Prostate gland (tissue), 2 donors: Measurements from ENCODE around the gene NOD2. TPM values are rescaled to one million over a fixed set of nuclear protein-coding genes. Genes with fewer than 3 reads are reported as not detected.
A peak's percentile ranks its signal among the peaks of the same experiment; 100 is the strongest.

ENCODE experiments used
- DNase-seq: peaks from one replicate; pipeline ENCODE4 v3.0.0-alpha.2; 2019; ENCODE audit warnings: low spot score
- H3K27ac ChIP-seq, 2 donors: fragments of 200-600 bp; sonication (generic); 2 replicates each; pipeline ENCODE4 v1.5.1; 2017 to 2019
- H3K27me3 ChIP-seq: fragments of 200-600 bp; sonication (generic); replicated peaks from 2 replicates; pipeline ENCODE4 v1.5.1; 2019; ENCODE audit not compliant: insufficient read depth
- H3K36me3 ChIP-seq, 2 donors: fragments of 200-600 bp; sonication (generic); 1 replicate in 1 of 2; 2 replicates in 1 of 2; pipeline versions ENCODE4 v1.5.1 to v1.8.1; 2017 to 2019
- H3K4me1 ChIP-seq: fragments of 200-600 bp; sonication (generic); replicated peaks from 2 replicates; pipeline ENCODE4 v1.5.1; 2019
- H3K4me3 ChIP-seq, 2 donors: fragments of 200-600 bp; sonication (generic); 2 replicates each; pipeline ENCODE4 v1.5.1; 2017 to 2019
- H3K9me3 ChIP-seq: fragments of 200-600 bp; sonication (generic); 2 replicates; pipeline ENCODE4 v1.5.1; 2017
- CTCF ChIP-seq, 4 experiments: fragments of 200-600 bp in 2 of 4; fragments of 450-650 bp in 2 of 4; sonication (generic) in 2 of 4; IDR thresholded peaks; 1 replicate in 3 of 4; 2 replicates in 1 of 4; pipeline ENCODE4 v1.5.1; 2016 to 2019; ENCODE audit warnings: antibody characterized with exemption in 4 of 4, mild to moderate bottlenecking in 2 of 4, moderate library complexity in 2 of 4
- POLR2A ChIP-seq: fragments of 450-650 bp; IDR thresholded peaks from one replicate; pipeline ENCODE4 v1.6.1; 2016; ENCODE audit warnings: antibody characterized with exemption, mild to moderate bottlenecking
- POLR2AphosphoS5 ChIP-seq: sonication (generic); formaldehyde crosslinking; IDR thresholded peaks from one replicate; pipeline ENCODE4 v1.6.1; 2017; ENCODE audit warnings: antibody characterized with exemption
- WGBS: methylation state at CpG from one replicate; pipeline ENCODE4 v1.1.5; 2018; 5-methylcytosine and 5-hydroxymethylcytosine counted together
- intact Hi-C: fragments of 100-400 bp; cut with DNase I; formaldehyde crosslinking; loops from one replicate; pipeline ENCODE4 v1.14.2; 2022
- total RNA-seq, 2 donors: library from RNA; depleted of rRNA; stranded (reverse); fragments of >200 nt; gene quantifications; one replicate each; pipeline ENCODE4 v1.1.0, GENCODE V29; 2016

The NOD2 gene
- total RNA-seq, 2 donors from 2014 or later, result 2.8 to 5.6 TPM

GRCh38 chr16:50674831-50675230, 18.6 kb upstream of the NOD2 start:
- DNase-seq, result no peak
- H3K27me3 ChIP-seq, result no peaks in the 10 kb centered on the region
- WGBS, result 89% methylated on average over 4 of the region's 4 CpGs
- intact Hi-C loops, result no loop called here
- no peak overlapping the region for H3K27ac ChIP-seq
- H3K4me1 ChIP-seq, result no peaks in the 10 kb centered on the region
- TF ChIP-seq CTCF (IDR thresholded peaks at IDR 0.05) (no peak), POLR2A (no peak), POLR2AphosphoS5 (no peak)
- no peaks in the 10 kb centered on the region for H3K9me3 ChIP-seq
- H3K36me3 ChIP-seq, result no peaks in the 10 kb centered on the region
- no peak overlapping the region for H3K4me3 ChIP-seq

- no peaks in the 10 kb centered on the region for H3K27me3 ChIP-seq
- 80% methylated on average over 23 of the region's 23 CpGs for WGBS
- H3K36me3 ChIP-seq, result no peaks in the 10 kb centered on the region
- H3K27ac ChIP-seq, result no peak overlapping the region
- H3K4me1 ChIP-seq, result no peaks in the 10 kb centered on the region
- H3K9me3 ChIP-seq, result no peaks in the 10 kb centered on the region
- no peak overlapping the region for H3K4me3 ChIP-seq
- peak; percentile 27 for DNase-seq
- intact Hi-C loops, result no loop called here
- peak; percentile 20 for TF ChIP-seq POLR2AphosphoS5
- TF ChIP-seq CTCF (IDR thresholded peaks at IDR 0.05), result no peak
- TF ChIP-seq POLR2A, result no peak
Measured at GRCh38 chr16:50675686-50676610, 17.5 kb upstream of the NOD2 start.

- Histone ChIP-seq H3K4me3 (no peak overlapping the region), H3K9me3 (no peaks in the 10 kb centered on the region), H3K36me3 (no peaks in the 10 kb centered on the region), H3K27ac (no peak overlapping the region), H3K4me1 (no peaks in the 10 kb centered on the region), H3K27me3 (no peaks in the 10 kb centered on the region)
- intact Hi-C loops, result no loop called here
- TF ChIP-seq POLR2AphosphoS5 (no peak), POLR2A (no peak), CTCF (IDR thresholded peaks at IDR 0.05) (no peak)
- WGBS, result 79% methylated on average over 9 of the region's 9 CpGs
- no peak for DNase-seq
Measured at GRCh38 chr16:50676684-50677225, 16.7 kb upstream of the NOD2 start.

- Histone ChIP-seq H3K9me3 (no peaks in the 10 kb centered on the region), H3K27ac (no peak overlapping the region), H3K4me1 (no peaks in the 10 kb centered on the region), H3K36me3 (no peaks in the 10 kb centered on the region), H3K27me3 (no peaks in the 10 kb centered on the region), H3K4me3 (no peak overlapping the region)
- no peak for TF ChIP-seq CTCF (IDR thresholded peaks at IDR 0.05)
- TF ChIP-seq POLR2AphosphoS5, result no peak
- no peak for TF ChIP-seq POLR2A
- 94% methylated on average over 6 of the region's 7 CpGs for WGBS
- intact Hi-C loops, result no loop called here
- no peak for DNase-seq
Measured at GRCh38 chr16:50677351-50677750, 16.1 kb upstream of the NOD2 start.

- intact Hi-C loops, result no loop called here
- no peak overlapping the region for H3K27ac ChIP-seq
- TF ChIP-seq POLR2A (no peak), CTCF (IDR thresholded peaks at IDR 0.05) (no peak), POLR2AphosphoS5 (no peak)
- no peaks in the 10 kb centered on the region for H3K9me3 ChIP-seq
- DNase-seq, result no peak
- no peaks in the 10 kb centered on the region for H3K4me1 ChIP-seq
- H3K36me3 ChIP-seq, result no peaks in the 10 kb centered on the region
- H3K27me3 ChIP-seq, result no peaks in the 10 kb centered on the region
- WGBS, result 57% methylated on average over 3 of the region's 3 CpGs
- no peak overlapping the region for H3K4me3 ChIP-seq
Measured at GRCh38 chr16:50678531-50678930, 14.9 kb upstream of the NOD2 start.
